ENCODE results near the gene SEPTIN6. TPM values are rescaled to one million over a fixed set of nuclear protein-coding genes. Genes with fewer than 3 reads are reported as not detected.

The SEPTIN6 gene
- total and polyA plus RNA-seq, 2 of the 4 experiments (the other 2 are of a cell fraction): 16.2 to 19.0 TPM

GRCh38 chrX:119688911-119689321 is 4.1 kb downstream of the SEPTIN6 start:
- H3K9me3 ChIP-seq (ENCODE audit: control insufficient read depth, insufficient read depth, low read length): no peaks in the 10 kb centered on the region
- H2AFZ ChIP-seq (replicated peaks; ENCODE audit: low read length, poor library complexity): no peak overlapping the region
- no peak overlapping the region for H3K9ac ChIP-seq (ENCODE audit: low read depth, low read length)
- peaks cover 0 to 15% of the 10 kb centered on the region in 2 experiments; a peak in 2 of 4 replicates for H3K79me1 ChIP-seq (ENCODE audit: low read depth in 1 of 2, low read length in 2 of 2)
- no peak overlapping the region for H4K91ac ChIP-seq (ENCODE audit: insufficient read depth, low read depth, low read length)
- in situ Hi-C loops (cut with MboI; ENCODE audit: low sequenced_read_pairs) (no loop called here), intact Hi-C loops (cut with micrococcal nuclease) (no loop called here), dilution Hi-C loops (cut with HindIII; ENCODE audit: low sequenced_read_pairs, unreplicated experiment) (no loop called here)
- peaks cover 6% of the 10 kb centered on the region; the same call in 1 of the 2 replicates for H3K9me1 ChIP-seq (ENCODE audit: insufficient read depth, low read length)
- ChIA-PET POLR2A (ENCODE audit: unreplicated experiment) (no interaction called here), CTCF (interaction anchor here (0.5 kb wide), 1 partner anchor 184 kb away, joined by 4 read pairs; no protein-coding TSS in a partner anchor)
- no peak overlapping the region for H2AK9ac ChIP-seq (replicated peaks; ENCODE audit: low read depth, low read length, poor library complexity)
- no peak overlapping the region for H3K4ac ChIP-seq (ENCODE audit: low read depth, low read length)
- H3K27me3 ChIP-seq (ENCODE audit: control insufficient read depth, insufficient read depth, low read length): no peaks in the 10 kb centered on the region
- no peak overlapping the region for H3K4me2 ChIP-seq (ENCODE audit: low read depth, low read length)
- H3K56ac ChIP-seq (ENCODE audit: extremely low read depth, insufficient read depth, low read length): no peak overlapping the region
- no peak overlapping the region for H3K4me3 ChIP-seq (ENCODE audit: insufficient read depth, low read depth, low read length)
- H3K4me1 ChIP-seq (ENCODE audit: control insufficient read depth, insufficient read depth, low read length): peaks cover 8% of the 10 kb centered on the region; the same call in 1 of the 2 replicates
- H4K20me1 ChIP-seq (ENCODE audit: insufficient read depth, low read length): 0 out of 2 replicates have a peak, but pooled peaks cover 3% of the 10 kb centered on the region
- no TSS peak for BruUV-seq (replicated peaks)
- no peak overlapping the region for H3K14ac ChIP-seq (replicated peaks; ENCODE audit: low read depth, low read length)
- no peaks in the 10 kb centered on the region for H3K36me3 ChIP-seq (ENCODE audit: control insufficient read depth, insufficient read depth, low read length)
- no peak overlapping the region for H2BK15ac ChIP-seq (ENCODE audit: low read depth, low read length)
- H2BK120ac ChIP-seq (ENCODE audit: low read depth, low read length): no peak overlapping the region
- no peak overlapping the region for H3K23ac ChIP-seq (ENCODE audit: low read depth, low read length)
- ATAC-seq (ENCODE audit: low read depth) (no peak), DNase-seq (no peak)
- no peak overlapping the region for H4K8ac ChIP-seq (ENCODE audit: low read depth in 2 of 2, low read length in 2 of 2)
- no CpG with 5 or more reads among the region's 4 CpGs for WGBS, 2 experiments (ENCODE audit: extremely low coverage in 2 of 2, insufficient read length in 1 of 2)
- H3K18ac ChIP-seq (ENCODE audit: low read depth, low read length): no peak overlapping the region
- no peak overlapping the region for H2BK5ac ChIP-seq (ENCODE audit: low read depth, low read length, poor library complexity, severe bottlenecking)
- H4K5ac ChIP-seq (ENCODE audit: low read depth, low read length): no peak overlapping the region
- no peak overlapping the region for H3K27ac ChIP-seq (ENCODE audit: insufficient read depth, low read length)
- TF ChIP-seq ELK1 (IDR thresholded peaks at IDR 0.05; ENCODE audit: borderline replicate concordance, low read depth, low read length) (no peak), POLR2A (IDR thresholded peaks at IDR 0.05; ENCODE audit: low read depth, low read length) (no peak), SMC3 (IDR thresholded peaks at IDR 0.05; ENCODE audit: low read depth, low read length) (no peak), NFE2L2 (IDR thresholded peaks at IDR 0.05; ENCODE audit: low read depth, low read length) (no peak)
- no peak overlapping the region for H2AK5ac ChIP-seq (ENCODE audit: low read depth, low read length)
- H2BK20ac ChIP-seq (ENCODE audit: low read depth, low read length): no peak overlapping the region

Measured in IMR-90 (cell line).